ENCODE results near the gene CUBN.

DNA sequence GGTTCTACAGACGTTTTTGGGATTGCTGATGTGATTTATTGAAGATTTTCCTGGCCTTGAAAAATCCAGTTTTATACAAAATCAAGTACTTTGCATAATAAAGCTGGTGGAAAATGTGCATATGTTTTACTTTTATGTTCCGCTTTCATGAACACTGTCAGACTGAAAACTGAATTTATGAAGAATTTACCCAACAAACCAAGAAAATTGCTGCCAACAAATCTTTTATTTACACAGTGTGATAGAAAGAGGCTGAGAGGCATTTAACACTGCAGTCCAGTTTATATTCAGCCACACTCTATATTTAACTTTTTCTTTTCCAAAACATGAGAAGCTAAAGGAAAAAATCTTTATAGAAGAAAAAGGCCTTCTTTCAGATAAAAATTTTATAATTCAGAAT is 277.0 kb downstream of the CUBN start:
- TF ChIP-seq CTCF (IDR thresholded peaks at IDR 0.05; ENCODE audit: insufficient read depth, low read length) (no peak), REST (IDR thresholded peaks at IDR 0.05; ENCODE audit: insufficient replicate concordance, low read depth) (no peak), POLR2AphosphoS5 (IDR thresholded peaks at IDR 0.05; ENCODE audit: low read depth) (no peak)
